T1000 (cell line): ENCODE measurements around the gene BRSK2.
"Not testable (repeated sequence)": the region's sequence is repeated elsewhere in the genome, so short reads cannot be mapped to it uniquely, and the experiment has no call there.

Experiments used
- DNase-seq: peaks from one replicate; lab custom pipeline; 2025; ENCODE audit warnings: mixed read lengths; lab: John Stamatoyannopoulos, UW

Gene BRSK2

GRCh38 chr11:1354125-1354938, 35.4 kb upstream of the BRSK2 start:
- no peak for DNase-seq

GRCh38 chr11:1356007-1356435, 33.7 kb upstream of the BRSK2 start:
- no peak for DNase-seq

GRCh38 chr11:1356478-1356960, 33.2 kb upstream of the BRSK2 start:
- no peak for DNase-seq

- DNase-seq = no peak
Observed at GRCh38 chr11:1358286-1358685, 31.4 kb upstream of the BRSK2 start.

- DNase-seq = not testable (repeated sequence)
Observed at GRCh38 chr11:1358931-1359330, 30.8 kb upstream of the BRSK2 start.

- DNase-seq = no peak
Observed at GRCh38 chr11:1359556-1359955, 30.2 kb upstream of the BRSK2 start.

- no peak for DNase-seq
Observed at GRCh38 chr11:1360181-1360834, 29.4 kb upstream of the BRSK2 start.

GRCh38 chr11:1360835-1361357, 28.8 kb upstream of the BRSK2 start:
- no peak for DNase-seq

GRCh38 chr11:1361882-1362281, 27.9 kb upstream of the BRSK2 start:
- DNase-seq = no peak

- DNase-seq = no peak
Observed at GRCh38 chr11:1367721-1368120, 22.0 kb upstream of the BRSK2 start.

GRCh38 chr11:1368216-1368615, 21.5 kb upstream of the BRSK2 start:
- DNase-seq = no peak

GRCh38 chr11:1368966-1369365, 20.8 kb upstream of the BRSK2 start:
- DNase-seq = no peak

- no peak for DNase-seq
Observed at GRCh38 chr11:1369371-1370005, 20.2 kb upstream of the BRSK2 start.

GRCh38 chr11:1370186-1371025, 19.3 kb upstream of the BRSK2 start:
- no peak for DNase-seq

GRCh38 chr11:1371026-1371325, 18.8 kb upstream of the BRSK2 start:
- no peak for DNase-seq

GRCh38 chr11:1371377-1371776, 18.4 kb upstream of the BRSK2 start:
- DNase-seq = no peak

GRCh38 chr11:1371836-1372465, 17.8 kb upstream of the BRSK2 start:
- no peak for DNase-seq

GRCh38 chr11:1372660-1373059, 17.1 kb upstream of the BRSK2 start:
- DNase-seq = no peak

- DNase-seq = no peak
Observed at GRCh38 chr11:1373536-1374214, 16.1 kb upstream of the BRSK2 start.

- DNase-seq = no peak
Observed at GRCh38 chr11:1375161-1375954, 14.4 kb upstream of the BRSK2 start.
